Esophagus squamous epithelium (tissue), 5 donors: ENCODE data around the gene RAD51AP1. TPM values are rescaled to one million over a fixed set of nuclear protein-coding genes. Genes with fewer than 3 reads are reported as not detected.

Experiments
- DNase-seq: peaks from one replicate; lab custom pipeline; 2025; lab: John Stamatoyannopoulos, UW
- H3K27ac ChIP-seq, 4 donors: fragments of 200-600 bp; sonication (generic); one replicate each; pipeline ENCODE4 v1.5.1; 2016 to 2019; ENCODE audit warnings: mild to moderate bottlenecking in 1 of 4
- H3K27me3 ChIP-seq, 4 donors: fragments of 200-600 bp; sonication (generic); 1 replicate in 3 of 4; 2 replicates in 1 of 4; pipeline versions ENCODE4 v1.5.1 to v1.6.0; 2017 to 2021; ENCODE audit warnings: antibody characterized with exemption in 1 of 4
- H3K36me3 ChIP-seq, 3 donors: fragments of 200-600 bp; sonication (generic); one replicate each; pipeline ENCODE4 v1.5.1; 2016 to 2019
- H3K4me1 ChIP-seq, 3 donors: fragments of 200-600 bp; sonication (generic); one replicate each; pipeline ENCODE4 v1.5.1; 2017 to 2019
- H3K4me3 ChIP-seq, 4 donors: fragments of 200-600 bp; sonication (generic); 1 replicate in 3 of 4; 2 replicates in 1 of 4; pipeline ENCODE4 v1.5.1; 2016 to 2019; ENCODE audit warnings: mild to moderate bottlenecking in 2 of 4, moderate library complexity in 1 of 4
- H3K9me3 ChIP-seq, 3 donors: fragments of 200-600 bp; sonication (generic); one replicate each; pipeline ENCODE4 v1.5.1; 2016 to 2019
- POLR2A ChIP-seq, 4 donors: fragments of 450-650 bp; IDR thresholded peaks; one replicate each; pipeline ENCODE4 v1.6.1; 2017; ENCODE audit warnings: antibody characterized with exemption in 4 of 4, mild to moderate bottlenecking in 4 of 4, moderate library complexity in 3 of 4
- WGBS, 2 donors: methylation state at CpG; one replicate each; pipeline ENCODE4 v1.1.5; 2018; 5-methylcytosine and 5-hydroxymethylcytosine counted together
- intact Hi-C: fragments of 100-400 bp; cut with DNase I; formaldehyde crosslinking; loops from one replicate; pipeline ENCODE4 v1.15.0; 2022
- total RNA-seq, 4 donors: library from RNA; depleted of rRNA; stranded (reverse); fragments of >200 nt; gene quantifications; one replicate each; pipeline ENCODE4 v1.1.0, GENCODE V29; 2016
- TF ChIP-seq, protein P1 (sequence below), 6 experiments: fragments of 450-650 bp in 4 of 6; fragments of 200-600 bp in 2 of 6; sonication (generic) in 2 of 6; IDR thresholded peaks; one replicate each; pipeline ENCODE4 v1.5.1; 2016 to 2019; ENCODE audit warnings: antibody characterized with exemption in 6 of 6, mild to moderate bottlenecking in 4 of 6, moderate library complexity in 4 of 6
- donor health status: DM: yes; HTN: yes; CAD: no.

The RAD51AP1 gene
- total RNA-seq, 4 donors from 2014 or later = 4.4 to 16.5 (median 10.3) TPM

DNA sequence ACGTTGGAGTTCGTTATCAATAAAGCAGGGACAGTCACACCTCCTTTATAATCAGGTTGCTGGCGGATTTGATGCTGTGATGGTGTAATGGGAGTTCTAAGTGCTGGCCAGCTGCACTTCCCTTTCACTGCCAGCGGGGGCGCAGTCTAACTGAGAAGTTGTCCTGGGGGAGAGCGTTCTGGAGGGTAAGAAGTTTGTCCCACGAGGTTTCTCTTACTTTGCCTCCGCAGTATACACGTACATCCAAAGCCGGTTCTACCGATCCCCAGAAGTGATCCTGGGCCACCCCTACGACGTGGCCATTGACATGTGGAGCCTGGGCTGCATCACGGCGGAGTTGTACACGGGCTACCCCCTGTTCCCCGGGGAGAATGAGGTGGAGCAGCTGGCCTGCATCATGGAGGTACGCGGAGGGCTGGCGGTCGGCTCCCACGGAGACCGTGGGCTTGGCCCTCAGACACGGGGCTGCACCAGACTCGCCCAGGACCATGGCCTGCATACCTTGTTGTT is 66.0 kb downstream of the RAD51AP1 start:
- TF ChIP-seq, protein P1, sequence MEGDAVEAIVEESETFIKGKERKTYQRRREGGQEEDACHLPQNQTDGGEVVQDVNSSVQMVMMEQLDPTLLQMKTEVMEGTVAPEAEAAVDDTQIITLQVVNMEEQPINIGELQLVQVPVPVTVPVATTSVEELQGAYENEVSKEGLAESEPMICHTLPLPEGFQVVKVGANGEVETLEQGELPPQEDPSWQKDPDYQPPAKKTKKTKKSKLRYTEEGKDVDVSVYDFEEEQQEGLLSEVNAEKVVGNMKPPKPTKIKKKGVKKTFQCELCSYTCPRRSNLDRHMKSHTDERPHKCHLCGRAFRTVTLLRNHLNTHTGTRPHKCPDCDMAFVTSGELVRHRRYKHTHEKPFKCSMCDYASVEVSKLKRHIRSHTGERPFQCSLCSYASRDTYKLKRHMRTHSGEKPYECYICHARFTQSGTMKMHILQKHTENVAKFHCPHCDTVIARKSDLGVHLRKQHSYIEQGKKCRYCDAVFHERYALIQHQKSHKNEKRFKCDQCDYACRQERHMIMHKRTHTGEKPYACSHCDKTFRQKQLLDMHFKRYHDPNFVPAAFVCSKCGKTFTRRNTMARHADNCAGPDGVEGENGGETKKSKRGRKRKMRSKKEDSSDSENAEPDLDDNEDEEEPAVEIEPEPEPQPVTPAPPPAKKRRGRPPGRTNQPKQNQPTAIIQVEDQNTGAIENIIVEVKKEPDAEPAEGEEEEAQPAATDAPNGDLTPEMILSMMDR (IDR thresholded peaks at IDR 0.05) = peak; percentile 91 to 98 (median 94)
- no peak for TF ChIP-seq POLR2A (IDR thresholded peaks at IDR 0.05)
- peak overlapping the region; percentile 62 to 80 (median 76) for H3K27ac ChIP-seq

DNA sequence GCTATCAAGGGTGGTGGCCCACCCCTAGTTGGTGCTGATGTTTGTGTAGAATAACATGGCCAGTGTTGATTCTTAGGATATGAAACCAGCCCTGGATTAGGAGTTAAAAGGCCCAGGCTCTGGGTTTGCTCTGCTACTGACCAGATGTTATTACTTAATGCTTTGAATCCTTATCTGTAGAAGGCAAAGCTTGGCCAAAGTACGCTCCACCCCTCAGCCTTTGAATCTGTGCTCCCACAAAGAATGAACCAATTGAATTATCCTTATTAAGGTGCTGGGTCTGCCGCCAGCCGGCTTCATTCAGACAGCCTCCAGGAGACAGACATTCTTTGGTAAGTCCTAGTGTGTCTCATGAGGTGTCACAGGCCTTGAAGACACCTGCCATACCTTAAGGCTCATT is 68.4 kb downstream of the RAD51AP1 start:
- Histone ChIP-seq H3K9me3 (no peaks in the 10 kb centered on the region), H3K4me1 (peaks cover 3 to 25% (median 4%) of the 10 kb centered on the region in 3 donors), H3K4me3 (no peak overlapping the region), H3K27ac (no peak overlapping the region), H3K27me3 (no peaks in the 10 kb centered on the region), H3K36me3 (peaks cover 3 to 43% (median 8%) of the 10 kb centered on the region in 3 donors)
- TF ChIP-seq, protein P1 (IDR thresholded peaks at IDR 0.05) = no peak
- no peak for TF ChIP-seq POLR2A (IDR thresholded peaks at IDR 0.05)
- intact Hi-C loops = no loop called here
- DNase-seq = no peak
- WGBS, 2 donors = 87 to 88% methylated on average over 3 of the region's 3 CpGs

More for the DNA sequence above, 66.0 kb downstream of the RAD51AP1 start:
- Histone ChIP-seq H3K4me1 (peaks cover 3 to 25% (median 4%) of the 10 kb centered on the region in 3 donors), H3K27me3 (peaks cover 0 to 4% (median 0%) of the 10 kb centered on the region in 4 donors), H3K36me3 (peaks cover 0 to 19% (median 0%) of the 10 kb centered on the region in 3 donors), H3K9me3 (no peaks in the 10 kb centered on the region), H3K4me3 (peak overlapping the region; percentile 67 to 85 (median 76))
- 0% methylated on average over 10 to 25 of the region's 25 CpGs for WGBS, 2 donors
- DNase-seq = peak; percentile 29
- intact Hi-C loops = no loop called here

DNA sequence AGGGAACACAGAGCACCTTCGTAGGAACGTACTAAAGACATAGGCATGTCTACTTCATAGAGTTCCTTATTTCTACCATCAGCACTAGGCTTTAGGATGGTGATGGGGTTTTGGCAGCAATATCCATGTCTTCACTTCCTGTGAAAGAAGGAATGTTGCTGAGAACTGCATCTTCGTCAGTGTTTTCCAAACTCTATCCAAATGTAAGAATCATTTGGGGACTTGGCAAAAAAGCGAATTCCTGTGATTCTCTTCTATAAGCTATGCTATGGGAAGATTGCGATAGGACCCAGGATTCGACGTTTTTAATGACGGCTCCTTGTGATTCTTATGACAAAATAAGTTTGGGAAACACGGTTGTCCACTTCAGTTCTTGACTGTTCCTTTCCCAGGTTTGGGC is 70.4 kb downstream of the RAD51AP1 start:
- Histone ChIP-seq H3K4me1 (peaks cover 3 to 25% (median 4%) of the 10 kb centered on the region in 3 donors), H3K36me3 (peaks cover 3 to 63% (median 8%) of the 10 kb centered on the region in 3 donors), H3K4me3 (no peak overlapping the region), H3K9me3 (no peaks in the 10 kb centered on the region), H3K27ac (no peak overlapping the region), H3K27me3 (no peaks in the 10 kb centered on the region)
- TF ChIP-seq POLR2A (IDR thresholded peaks at IDR 0.05) = no peak
- TF ChIP-seq, protein P1 (IDR thresholded peaks at IDR 0.05) = no peak
- 89 to 91% methylated on average over 9 of the region's 9 CpGs for WGBS, 2 donors
- no peak for DNase-seq
- intact Hi-C loops = no loop called here

Other genes starting within 250 kb of the RAD51AP1 start
- gene TIGAR, start 217.7 kb upstream of the RAD51AP1 start, total RNA-seq = 1 to 10 TPM; 5.1 to 8.1 (median 5.9) TPM
- not detected for gene FGF23, start 159.2 kb upstream of the RAD51AP1 start, total RNA-seq
- gene FGF6, start 93.1 kb upstream of the RAD51AP1 start, total RNA-seq = not detected
- gene DYRK4, start 23.3 kb downstream of the RAD51AP1 start, total RNA-seq = 10 to 100 TPM; 13.0 to 32.6 (median 18.1) TPM
- gene AKAP3, start 110.2 kb downstream of the RAD51AP1 start, total RNA-seq = 1 to 10 TPM in 3 of 4 donors, under 1 TPM in 1; 0.97 to 2.6 (median 1.4) TPM
- 10 to 100 TPM; 30.6 to 69.3 (median 49.0) TPM for gene NDUFA9, start 110.2 kb downstream of the RAD51AP1 start, total RNA-seq
- under 1 TPM in 2 of 4 donors, not detected in 2; 0.38 to 0.59 TPM for gene GALNT8, start 181.5 kb downstream of the RAD51AP1 start, total RNA-seq